GM13977 (cell line): Measurements from ENCODE around the gene IL1RAPL1.

Experiments used
- DNase-seq: peaks from one replicate; pipeline ENCODE4 v3.0.0; 2012; ENCODE audit warnings: low spot score
- in situ Hi-C: fragments of 300-500 bp; cut with MboI; formaldehyde crosslinking; loops from one replicate; pipeline ENCODE4 v1.12.0; 2022; ENCODE audit warnings: low sequenced_read_pairs, low pct_unique_long_range_greater_than_20kb, mixed read lengths, inconsistent platforms; ENCODE audit not compliant: unreplicated experiment
- TF ChIP-seq, protein P1 (sequence below): IDR thresholded peaks from 2 replicates; pipeline ENCODE4 v1.5.1; 2012; ENCODE audit warnings: mild to moderate bottlenecking, control low read depth; ENCODE audit not compliant: insufficient read depth; ENCODE audit errors: extremely low read depth, missing control alignments

Gene IL1RAPL1

DNA sequence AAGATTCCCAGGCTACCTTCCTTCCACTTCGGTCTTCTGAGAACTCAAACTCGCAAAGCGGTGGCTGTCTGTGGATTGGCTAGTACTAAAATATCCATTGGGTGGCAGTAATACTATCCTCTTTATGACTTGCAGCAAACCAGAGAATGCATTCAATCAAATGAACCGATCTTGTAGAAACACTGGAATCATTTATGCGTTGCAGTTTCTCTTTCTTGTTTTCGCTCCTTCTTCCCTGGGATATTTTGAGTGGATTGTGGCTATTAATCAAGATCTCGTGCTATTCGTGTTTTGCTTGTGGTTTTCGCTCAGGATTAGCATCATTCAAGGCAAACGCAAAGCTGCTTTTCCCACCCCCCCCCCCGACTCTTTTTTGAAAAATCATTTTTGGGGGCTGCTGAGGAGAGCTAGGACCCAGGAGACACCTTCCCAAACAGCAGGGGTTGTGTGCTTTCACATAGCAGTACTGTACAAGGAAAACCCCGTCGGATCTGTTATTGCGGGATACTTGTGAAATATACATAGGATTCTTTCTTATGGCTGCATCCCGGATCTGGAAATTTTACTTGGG lies at the start of gene IL1RAPL1:
IL1RAPL1 (plus strand) TSS at position 466 of the 571 bp plus-strand sequence.
- in situ Hi-C loops: no loop called here
- TF ChIP-seq, protein P1, sequence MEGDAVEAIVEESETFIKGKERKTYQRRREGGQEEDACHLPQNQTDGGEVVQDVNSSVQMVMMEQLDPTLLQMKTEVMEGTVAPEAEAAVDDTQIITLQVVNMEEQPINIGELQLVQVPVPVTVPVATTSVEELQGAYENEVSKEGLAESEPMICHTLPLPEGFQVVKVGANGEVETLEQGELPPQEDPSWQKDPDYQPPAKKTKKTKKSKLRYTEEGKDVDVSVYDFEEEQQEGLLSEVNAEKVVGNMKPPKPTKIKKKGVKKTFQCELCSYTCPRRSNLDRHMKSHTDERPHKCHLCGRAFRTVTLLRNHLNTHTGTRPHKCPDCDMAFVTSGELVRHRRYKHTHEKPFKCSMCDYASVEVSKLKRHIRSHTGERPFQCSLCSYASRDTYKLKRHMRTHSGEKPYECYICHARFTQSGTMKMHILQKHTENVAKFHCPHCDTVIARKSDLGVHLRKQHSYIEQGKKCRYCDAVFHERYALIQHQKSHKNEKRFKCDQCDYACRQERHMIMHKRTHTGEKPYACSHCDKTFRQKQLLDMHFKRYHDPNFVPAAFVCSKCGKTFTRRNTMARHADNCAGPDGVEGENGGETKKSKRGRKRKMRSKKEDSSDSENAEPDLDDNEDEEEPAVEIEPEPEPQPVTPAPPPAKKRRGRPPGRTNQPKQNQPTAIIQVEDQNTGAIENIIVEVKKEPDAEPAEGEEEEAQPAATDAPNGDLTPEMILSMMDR: no peak
- no peak for DNase-seq

GRCh38 chrX:28542791-28543190 lies 44.5 kb upstream of the IL1RAPL1 start:
- no peak for DNase-seq
- in situ Hi-C loops: no loop called here
- TF ChIP-seq, protein P1: no peak

DNA sequence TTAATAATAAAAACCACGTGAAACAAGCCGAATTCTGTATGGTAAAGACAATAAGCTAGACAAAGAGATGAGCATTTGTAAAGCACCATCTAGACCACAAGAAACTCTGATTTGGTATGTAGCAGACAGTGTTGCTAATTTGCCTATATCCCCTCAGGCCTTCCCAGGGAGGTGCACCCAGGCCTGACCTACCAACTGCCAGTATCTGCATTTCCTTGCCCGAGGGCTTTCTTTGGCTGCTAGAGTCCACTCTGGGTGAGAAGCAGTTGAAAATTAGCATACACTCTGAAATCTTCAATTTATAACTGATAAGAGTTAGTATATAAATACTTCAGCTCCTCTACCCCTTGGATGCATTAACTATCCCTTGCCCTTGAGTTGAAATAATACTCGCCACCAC lies 37.4 kb upstream of the IL1RAPL1 start:
- DNase-seq: no peak
- in situ Hi-C loops: no loop called here

DNA sequence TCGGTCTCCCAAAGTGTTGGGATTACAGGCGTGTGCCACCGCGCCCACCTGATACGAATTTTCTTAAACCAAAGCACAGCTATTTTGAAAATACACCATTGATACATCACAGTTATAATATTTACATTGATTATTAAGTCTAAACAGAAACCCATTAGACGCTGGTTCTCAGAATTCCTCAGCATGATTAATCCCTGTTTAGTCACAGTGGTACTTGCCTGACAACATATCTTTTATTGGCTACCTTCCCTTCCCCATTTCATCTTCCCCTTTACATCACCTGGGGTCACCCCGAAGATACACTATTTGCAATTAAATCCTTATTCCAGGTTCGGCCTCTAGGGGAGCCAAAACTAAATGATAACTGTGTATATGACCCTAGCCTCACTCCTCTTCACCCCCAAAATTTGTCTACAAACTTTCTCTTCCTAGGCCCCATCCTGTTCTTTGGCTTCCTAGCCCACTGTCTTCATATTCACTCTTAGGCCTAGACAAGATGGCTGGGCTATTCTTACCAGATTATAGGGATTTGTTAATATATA lies 36.8 kb upstream of the IL1RAPL1 start:
- DNase-seq: no peak
- in situ Hi-C loops: no loop called here
- TF ChIP-seq, protein P1: no peak

More for the DNA sequence above, 37.4 kb upstream of the IL1RAPL1 start:
- TF ChIP-seq, protein P1: no peak

DNA sequence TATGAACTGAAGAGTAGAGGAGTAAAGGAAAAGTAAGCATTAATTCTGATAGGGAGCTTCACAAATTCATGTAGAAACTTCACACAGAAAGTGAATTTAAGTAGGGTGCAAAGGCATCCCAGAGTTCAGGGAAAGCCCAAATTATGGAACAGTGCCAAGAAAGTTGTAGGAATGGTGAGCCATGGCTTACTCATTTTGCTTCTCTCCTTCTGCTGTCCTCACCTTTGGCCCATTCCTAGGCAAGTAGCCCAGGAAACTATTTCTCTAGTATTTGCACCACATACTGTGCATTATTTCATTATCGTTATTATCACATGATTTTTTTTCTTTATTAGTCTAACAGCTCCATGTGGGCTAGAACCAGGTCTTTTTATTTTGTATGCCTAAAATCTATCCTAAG lies 34.9 kb upstream of the IL1RAPL1 start:
- DNase-seq: no peak
- in situ Hi-C loops: no loop called here
- TF ChIP-seq, protein P1: no peak

GRCh38 chrX:28552882-28553829 lies 34.1 kb upstream of the IL1RAPL1 start:
- in situ Hi-C loops: no loop called here
- TF ChIP-seq, protein P1: no peak
- DNase-seq: no peak
